NCI-H187 treated with DMSO at 0.1 percent for 48 hours (cell line): ENCODE measurements around the gene TRAF7.
"Not testable (repeated sequence)": the region's sequence is repeated elsewhere in the genome, so short reads cannot be mapped to it uniquely, and the experiment has no call there.

Source experiments
- DNase-seq: peaks from one replicate; lab custom pipeline; 2025; lab: John Stamatoyannopoulos, UW

The TRAF7 gene

GRCh38 chr16:2199621-2200139 lies 44.1 kb downstream of the TRAF7 start:
- DNase-seq: no peak

- no peak for DNase-seq
Observed at GRCh38 chr16:2200313-2200712, 44.7 kb downstream of the TRAF7 start.

DNA sequence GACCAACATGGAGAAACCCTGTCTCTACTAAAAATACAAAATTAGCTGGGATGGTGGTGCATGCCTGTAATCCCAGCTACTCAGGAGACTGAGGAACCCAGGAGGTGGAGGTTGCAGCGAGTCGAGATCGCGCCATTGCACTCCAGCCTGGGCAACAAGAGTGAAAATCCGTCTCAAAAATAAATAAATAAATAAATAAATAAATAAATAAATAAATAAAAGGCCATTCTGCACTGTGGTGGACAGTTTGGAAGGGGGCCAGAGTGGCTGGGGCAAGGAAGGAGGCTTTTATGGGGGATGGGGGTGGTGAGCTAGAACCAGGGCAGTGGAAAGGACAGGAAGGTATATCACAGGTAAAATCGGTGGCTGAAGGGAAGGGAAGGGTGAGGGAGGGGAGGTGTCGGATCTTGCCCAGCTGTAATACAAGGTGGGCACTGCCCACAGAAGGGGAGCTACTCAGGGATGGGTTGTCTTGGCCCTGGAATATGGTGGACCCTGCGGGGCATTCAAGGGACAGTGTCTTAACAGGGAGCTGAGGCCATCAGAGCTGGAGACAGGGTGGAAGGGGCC lies 47.6 kb downstream of the TRAF7 start:
- not testable (repeated sequence) for DNase-seq

GRCh38 chr16:2204416-2205103 lies 49.0 kb downstream of the TRAF7 start:
- no peak for DNase-seq

- no peak for DNase-seq
Observed at GRCh38 chr16:2205104-2205966, 49.8 kb downstream of the TRAF7 start, which contains the start of gene MLST8. Gene MLST8 (plus strand): TSS chr16:2205454. CDS start chr16:2206086, 632 bp downstream.

DNA sequence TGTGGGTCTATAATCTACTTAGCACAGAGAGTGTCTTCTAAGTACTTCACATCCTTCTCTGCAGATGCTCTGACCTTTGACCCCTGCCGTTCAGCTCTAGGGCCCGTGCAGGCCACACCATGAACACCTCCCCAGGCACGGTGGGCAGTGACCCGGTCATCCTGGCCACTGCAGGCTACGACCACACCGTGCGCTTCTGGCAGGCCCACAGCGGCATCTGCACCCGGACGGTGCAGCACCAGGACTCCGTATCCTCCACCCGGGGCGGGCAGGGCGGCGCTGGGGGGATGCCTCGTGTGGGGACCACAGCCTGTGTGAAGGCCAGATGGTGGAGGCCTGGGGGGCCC lies 50.4 kb downstream of the TRAF7 start:
- no peak for DNase-seq

- no peak for DNase-seq
Observed at GRCh38 chr16:2206420-2206779, 50.8 kb downstream of the TRAF7 start.

- DNase-seq: no peak
Observed at GRCh38 chr16:2206780-2207433, 51.3 kb downstream of the TRAF7 start.

DNA sequence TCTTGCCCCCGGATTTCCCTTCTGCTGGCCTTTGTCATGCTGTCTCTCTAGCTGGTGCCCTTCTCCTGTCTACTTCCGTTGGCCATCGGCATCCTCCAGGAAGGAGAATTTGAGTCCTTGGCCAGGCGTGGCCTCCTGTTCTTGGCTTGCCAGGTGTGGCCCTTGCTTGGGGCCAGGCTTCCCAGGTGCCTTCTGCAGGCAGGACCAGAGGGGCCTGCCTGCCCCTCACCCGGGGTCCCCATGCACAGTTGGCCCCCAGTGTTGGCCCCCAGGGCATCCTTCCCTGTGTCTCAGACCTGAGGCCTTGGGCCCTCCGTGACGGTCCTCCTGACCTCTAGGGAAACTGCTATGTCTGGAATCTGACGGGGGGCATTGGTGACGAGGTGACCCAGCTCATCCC lies 52.3 kb downstream of the TRAF7 start:
- no peak for DNase-seq

DNA sequence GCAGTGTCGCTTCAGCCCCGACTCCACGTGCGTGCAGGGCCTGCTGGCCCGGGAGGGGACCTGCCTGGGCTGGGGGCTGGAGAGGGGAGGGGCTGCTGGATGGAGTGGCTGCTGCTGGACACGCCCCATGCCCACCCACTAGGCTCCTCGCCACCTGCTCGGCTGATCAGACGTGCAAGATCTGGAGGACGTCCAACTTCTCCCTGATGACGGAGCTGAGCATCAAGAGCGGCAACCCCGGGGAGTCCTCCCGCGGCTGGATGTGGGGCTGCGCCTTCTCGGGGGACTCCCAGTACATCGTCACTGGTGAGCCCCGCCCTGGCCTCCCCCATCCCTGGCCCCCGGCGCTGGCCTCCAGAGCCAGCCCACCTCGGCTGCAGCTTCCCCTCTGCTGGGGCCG lies 52.7 kb downstream of the TRAF7 start:
- DNase-seq: no peak

GRCh38 chr16:2208772-2209171 lies 53.2 kb downstream of the TRAF7 start:
- no peak for DNase-seq

GRCh38 chr16:2209258-2210008 lies 53.9 kb downstream of the TRAF7 start:
- no peak for DNase-seq

DNA sequence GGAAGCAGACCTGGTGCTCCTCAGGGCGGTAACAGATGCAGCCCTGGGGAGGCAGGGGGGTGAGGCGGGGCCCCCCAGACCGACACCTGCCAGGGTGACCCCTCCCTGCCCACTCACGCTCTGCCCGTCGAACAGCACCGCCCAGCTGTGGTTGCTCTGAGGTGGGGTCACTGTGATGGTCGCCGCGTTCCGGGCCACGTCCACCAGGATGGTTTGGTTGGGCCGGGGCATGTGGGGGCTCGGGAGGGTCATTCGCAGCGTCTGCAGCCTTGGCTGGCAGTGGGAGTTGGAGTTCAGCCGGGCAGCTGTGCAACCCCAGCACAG lies 54.4 kb downstream of the TRAF7 start:
- no peak for DNase-seq

DNA sequence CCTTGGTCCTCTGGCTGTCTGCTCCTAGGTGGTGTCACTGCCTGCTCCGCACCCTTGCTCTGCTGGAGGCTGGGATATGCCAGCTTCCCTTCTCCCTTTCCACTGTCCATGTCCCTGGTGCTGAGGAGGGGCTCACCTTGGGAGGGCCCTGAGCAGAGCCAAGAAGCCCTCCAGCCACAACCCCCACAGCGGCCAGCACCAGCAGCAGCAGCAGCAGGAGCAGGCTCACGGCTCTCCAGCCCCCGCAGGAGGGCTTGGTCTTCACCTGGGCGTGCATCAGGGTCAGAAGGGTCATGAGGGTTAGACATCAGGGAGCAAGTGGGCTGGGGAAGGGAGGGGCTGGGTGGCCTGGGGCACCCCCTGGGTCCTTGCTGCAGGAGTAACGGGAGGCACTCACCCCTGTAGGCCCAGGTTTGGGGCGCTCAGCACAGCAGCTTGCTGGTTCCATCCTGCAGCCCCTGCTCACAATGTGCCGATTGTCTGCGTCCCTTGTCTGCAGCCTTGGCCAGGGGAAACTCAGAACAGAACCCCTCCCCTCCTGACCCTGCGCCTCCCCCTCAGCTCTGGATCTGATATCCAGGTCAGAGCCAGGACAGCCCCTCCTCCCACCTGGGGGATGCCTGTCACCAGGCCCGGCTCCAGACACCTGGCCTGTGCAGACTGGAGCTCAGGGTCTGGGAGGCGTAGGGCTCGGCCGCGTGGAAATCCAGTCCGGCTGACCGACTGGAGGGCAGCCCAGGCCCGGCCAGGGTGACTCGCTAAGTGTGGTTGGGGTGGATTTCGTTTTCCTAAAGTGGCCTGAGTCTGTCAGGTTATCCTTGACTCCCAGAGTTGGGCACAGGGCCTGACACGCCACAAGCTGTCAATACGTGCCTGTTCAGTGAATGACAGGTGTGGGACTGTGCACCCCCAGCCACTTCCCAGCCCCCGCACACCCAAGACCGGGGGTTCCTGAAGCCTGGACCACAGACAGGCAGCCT lies 55.1 kb downstream of the TRAF7 start, which contains the start of gene BRICD5:
Gene BRICD5, minus strand, starts transcription at position 478 of the 980 bp plus-strand sequence. Its CDS starts 30 bp downstream, at position 448.
- DNase-seq: no peak

GRCh38 chr16:2211923-2212347 lies 56.4 kb downstream of the TRAF7 start:
- DNase-seq: no peak

DNA sequence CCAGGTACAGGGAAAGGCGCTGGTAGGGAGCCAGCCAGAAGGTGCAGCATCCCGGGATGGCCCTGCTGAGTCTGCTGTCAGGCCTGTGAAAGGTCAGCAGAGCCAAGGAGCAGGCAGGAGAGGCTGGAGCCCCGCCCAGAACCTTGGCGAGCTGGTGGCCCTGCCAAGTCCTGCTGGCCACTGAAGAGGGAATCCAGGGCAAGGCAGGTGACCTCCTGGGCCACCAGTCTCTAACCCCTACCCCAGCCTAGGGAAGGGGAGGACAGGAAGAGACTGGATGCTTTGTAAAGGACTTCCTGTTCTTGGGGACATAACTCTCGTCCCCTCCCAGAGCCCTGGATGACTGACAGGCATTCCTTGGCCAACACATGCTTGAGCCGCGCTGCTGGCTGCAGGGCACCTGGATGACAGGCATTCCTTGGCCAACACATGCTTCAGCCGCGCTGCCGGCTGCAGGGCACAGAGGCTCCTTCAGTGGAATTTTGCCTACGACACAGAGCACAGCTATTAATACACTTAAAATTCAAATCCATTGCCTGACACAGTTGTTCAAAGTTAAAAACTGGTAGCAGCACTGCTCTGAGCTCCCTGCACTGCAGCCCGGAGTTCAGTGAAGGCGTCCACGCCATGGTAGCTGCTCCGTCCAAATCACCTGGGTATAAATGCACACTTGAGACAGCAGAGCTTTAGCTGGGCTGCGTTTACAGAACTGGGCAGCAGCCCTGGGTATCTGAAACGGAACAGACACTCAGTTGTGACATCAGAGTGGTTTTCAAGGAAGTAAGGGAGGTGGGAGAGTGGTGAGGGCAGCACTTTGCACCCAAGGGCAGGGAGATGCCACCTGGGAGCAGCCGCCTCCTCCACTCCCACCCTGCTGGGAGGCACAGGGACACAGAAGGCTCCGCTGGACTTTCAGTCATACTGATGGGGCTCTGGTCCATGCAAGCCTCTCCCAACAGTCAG lies 57.1 kb downstream of the TRAF7 start:
- DNase-seq: no peak

GRCh38 chr16:2213817-2214718 lies 58.5 kb downstream of the TRAF7 start:
- DNase-seq: no peak

- DNase-seq: no peak
Observed at GRCh38 chr16:2214719-2214968, 59.1 kb downstream of the TRAF7 start, which contains the start of gene PGP. Gene PGP (minus strand): TSS chr16:2214840. CDS start chr16:2214777, 63 bp downstream.
